Endodermal cell (in vitro differentiated cells): ENCODE measurements around the gene CD200R1L. TPM values are rescaled to one million over a fixed set of nuclear protein-coding genes. Genes with fewer than 3 reads are reported as not detected.

ENCODE experiments used
- DNase-seq: peaks from one replicate; pipeline ENCODE4 v3.0.0-alpha.2; 2017
- H3K27ac ChIP-seq: 2 replicates; pipeline ENCODE4 v1.5.1; 2013; ENCODE audit warnings: mild to moderate bottlenecking, low read depth, low read length, moderate library complexity
- H3K27me3 ChIP-seq: 2 replicates; pipeline ENCODE4 v1.6.1; 2013; ENCODE audit warnings: mild to moderate bottlenecking, low read length, moderate library complexity; ENCODE audit not compliant: insufficient read depth, control insufficient read depth, poor library complexity, severe bottlenecking
- H3K36me3 ChIP-seq: 2 replicates; pipeline ENCODE4 v1.7.0; 2013; ENCODE audit warnings: mild to moderate bottlenecking, low read length, moderate library complexity; ENCODE audit not compliant: control insufficient read depth, insufficient read depth
- H3K4me1 ChIP-seq: one replicate; pipeline ENCODE4 v1.7.0; 2013; ENCODE audit warnings: low read length; ENCODE audit not compliant: control insufficient read depth, insufficient read depth
- H3K4me3 ChIP-seq: 2 replicates; pipeline ENCODE4 v1.5.1; 2013; ENCODE audit warnings: mild to moderate bottlenecking, low read length, moderate library complexity
- H3K9ac ChIP-seq: 2 replicates; pipeline ENCODE4 v1.6.1; 2013; ENCODE audit warnings: mild to moderate bottlenecking, low read length, moderate library complexity; ENCODE audit not compliant: poor library complexity, severe bottlenecking; ENCODE audit errors: extremely low read depth
- H3K9me3 ChIP-seq: 2 replicates; pipeline ENCODE4 v1.6.1; 2013; ENCODE audit warnings: mild to moderate bottlenecking, low read length, moderate library complexity; ENCODE audit not compliant: control insufficient read depth
- H3K27ac Mint-ChIP-seq: 2 replicates; pipeline ENCODE4 v1.8.0; 2020; ENCODE audit warnings: mixed read lengths
- H3K27me3 Mint-ChIP-seq: 2 replicates; pipeline ENCODE4 v1.8.0; 2021; ENCODE audit warnings: mild to moderate bottlenecking, mixed read lengths; ENCODE audit not compliant: insufficient read depth
- H3K36me3 Mint-ChIP-seq: 2 replicates; pipeline ENCODE4 v1.8.0; 2020; ENCODE audit warnings: low read depth, mixed read lengths
- H3K4me1 Mint-ChIP-seq: 2 replicates; pipeline ENCODE4 v1.8.0; 2020; ENCODE audit warnings: mixed read lengths
- H3K4me3 Mint-ChIP-seq: 2 replicates; pipeline ENCODE4 v1.8.0; 2020; ENCODE audit warnings: mild to moderate bottlenecking, moderate library complexity, mixed read lengths
- H3K9me3 Mint-ChIP-seq: 2 replicates; pipeline ENCODE4 v1.8.0; 2020; ENCODE audit warnings: mild to moderate bottlenecking, mixed read lengths
- WGBS, 2 experiments: methylation state at CpG; one replicate each; pipeline versions ENCODE4 v1.1.5 to v1.1.7; 2013; ENCODE audit warnings: missing lambda C conversion rate in 2 of 2, mixed read lengths in 1 of 2; ENCODE audit not compliant: insufficient coverage in 1 of 2, insufficient read length in 1 of 2; 5-methylcytosine and 5-hydroxymethylcytosine counted together
- total RNA-seq, 2 donors: library from RNA; stranded (reverse); fragmentation: NEBNext Ultra II Directional in 1 of 2; extraction: Animal tissue kit (Norgen Biotek cat#: 25700) in 1 of 2; gene quantifications; 2 replicates in 1 of 2; 3 replicates in 1 of 2; pipeline ENCODE4 v1.2.1, GENCODE V29; 2021
- TF ChIP-seq, protein P1 (sequence below): fragments of 200-600 bp; sonication (generic); conservative IDR thresholded peaks from 2 replicates; pipeline ENCODE4 v1.5.0; 2021; ENCODE audit warnings: antibody characterized with exemption, mild to moderate bottlenecking

The CD200R1L gene
- total RNA-seq, 2 donors from 2014 or later, result not detected

DNA sequence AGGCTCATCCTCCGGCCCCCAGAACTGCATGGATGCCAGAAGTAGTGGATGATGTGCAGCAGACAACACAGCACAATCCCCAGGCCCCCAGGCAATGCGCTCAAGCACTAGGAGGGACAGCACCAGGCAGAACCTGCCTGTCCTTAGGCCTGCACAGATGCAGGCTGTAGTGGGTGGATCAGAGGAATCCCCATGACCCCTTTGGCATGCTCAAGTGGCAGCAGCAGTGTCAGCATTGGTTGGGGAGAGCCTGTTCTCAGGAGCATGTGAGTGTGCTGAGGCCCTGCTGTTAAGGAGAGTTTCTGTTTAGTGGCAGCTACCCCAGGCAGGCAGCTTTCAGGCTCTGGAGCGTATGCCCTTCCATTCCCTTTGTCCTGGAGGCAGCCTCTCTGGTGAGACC is 25.1 kb upstream of the CD200R1L start:
- H3K4me1 Mint-ChIP-seq, result no peaks in the 10 kb centered on the region
- H3K9ac ChIP-seq, result no peak overlapping the region
- H3K4me3 ChIP-seq, result no peak overlapping the region
- no peaks in the 10 kb centered on the region for H3K36me3 ChIP-seq
- TF ChIP-seq, protein P1, sequence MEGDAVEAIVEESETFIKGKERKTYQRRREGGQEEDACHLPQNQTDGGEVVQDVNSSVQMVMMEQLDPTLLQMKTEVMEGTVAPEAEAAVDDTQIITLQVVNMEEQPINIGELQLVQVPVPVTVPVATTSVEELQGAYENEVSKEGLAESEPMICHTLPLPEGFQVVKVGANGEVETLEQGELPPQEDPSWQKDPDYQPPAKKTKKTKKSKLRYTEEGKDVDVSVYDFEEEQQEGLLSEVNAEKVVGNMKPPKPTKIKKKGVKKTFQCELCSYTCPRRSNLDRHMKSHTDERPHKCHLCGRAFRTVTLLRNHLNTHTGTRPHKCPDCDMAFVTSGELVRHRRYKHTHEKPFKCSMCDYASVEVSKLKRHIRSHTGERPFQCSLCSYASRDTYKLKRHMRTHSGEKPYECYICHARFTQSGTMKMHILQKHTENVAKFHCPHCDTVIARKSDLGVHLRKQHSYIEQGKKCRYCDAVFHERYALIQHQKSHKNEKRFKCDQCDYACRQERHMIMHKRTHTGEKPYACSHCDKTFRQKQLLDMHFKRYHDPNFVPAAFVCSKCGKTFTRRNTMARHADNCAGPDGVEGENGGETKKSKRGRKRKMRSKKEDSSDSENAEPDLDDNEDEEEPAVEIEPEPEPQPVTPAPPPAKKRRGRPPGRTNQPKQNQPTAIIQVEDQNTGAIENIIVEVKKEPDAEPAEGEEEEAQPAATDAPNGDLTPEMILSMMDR, result no peak
- H3K9me3 Mint-ChIP-seq, result peaks cover 10% of the 10 kb centered on the region
- 87 to 92% methylated on average over 2 to 3 of the region's 3 CpGs for WGBS, 2 experiments
- peaks cover 6% of the 10 kb centered on the region for H3K9me3 ChIP-seq
- no peak for DNase-seq
- no peak overlapping the region for H3K27ac ChIP-seq
- H3K27ac Mint-ChIP-seq, result no peak overlapping the region
- H3K27me3 Mint-ChIP-seq, result no peaks in the 10 kb centered on the region
- no peaks in the 10 kb centered on the region for H3K27me3 ChIP-seq
- no peaks in the 10 kb centered on the region for H3K36me3 Mint-ChIP-seq
- H3K4me1 ChIP-seq, result no peaks in the 10 kb centered on the region
- H3K4me3 Mint-ChIP-seq, result no peak overlapping the region

GRCh38 chr3:112865757-112866156 is 19.1 kb upstream of the CD200R1L start:
- no peak overlapping the region for H3K27ac ChIP-seq
- WGBS, 2 experiments, result 77 to 90% methylated on average over 2 of the region's 2 CpGs
- no peak for DNase-seq
- Mint-ChIP-seq H3K4me3 (no peak overlapping the region), H3K36me3 (no peaks in the 10 kb centered on the region), H3K9me3 (peaks cover 10% of the 10 kb centered on the region), H3K27me3 (no peaks in the 10 kb centered on the region), H3K4me1 (no peaks in the 10 kb centered on the region), H3K27ac (no peak overlapping the region)
- H3K27me3 ChIP-seq, result no peaks in the 10 kb centered on the region
- no peaks in the 10 kb centered on the region for H3K36me3 ChIP-seq
- no peak overlapping the region for H3K9ac ChIP-seq
- no peak overlapping the region for H3K4me3 ChIP-seq
- no peaks in the 10 kb centered on the region for H3K4me1 ChIP-seq
- TF ChIP-seq, protein P1, result no peak
- H3K9me3 ChIP-seq, result peaks cover 6% of the 10 kb centered on the region

DNA sequence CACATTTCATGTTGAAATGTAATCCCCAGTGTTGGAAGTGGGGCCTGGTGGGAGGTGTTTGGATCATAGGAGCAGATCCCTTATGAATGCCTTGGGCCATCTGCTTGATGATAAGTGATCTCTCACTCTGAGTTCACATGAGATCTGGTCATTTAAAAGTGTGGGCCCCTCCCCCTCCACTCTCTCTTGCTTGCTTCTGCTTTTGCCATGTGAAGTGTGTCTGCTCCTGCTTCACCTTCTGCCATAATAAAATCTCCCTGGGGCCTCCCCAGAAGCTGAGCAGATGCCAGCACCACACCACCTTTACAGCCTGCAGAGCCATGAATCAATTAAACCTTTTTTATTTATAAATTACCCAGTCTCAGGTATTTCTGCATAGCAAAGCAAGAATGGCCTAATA is 14.2 kb upstream of the CD200R1L start:
- H3K4me1 ChIP-seq, result no peaks in the 10 kb centered on the region
- H3K4me1 Mint-ChIP-seq, result no peaks in the 10 kb centered on the region
- H3K9me3 ChIP-seq, result peaks cover 16% of the 10 kb centered on the region
- H3K9me3 Mint-ChIP-seq, result peaks cover 16% of the 10 kb centered on the region
- H3K36me3 ChIP-seq, result no peaks in the 10 kb centered on the region
- no peak for DNase-seq
- H3K36me3 Mint-ChIP-seq, result no peaks in the 10 kb centered on the region
- H3K27me3 Mint-ChIP-seq, result no peaks in the 10 kb centered on the region
- no peak overlapping the region for H3K27ac Mint-ChIP-seq
- no peak overlapping the region for H3K4me3 Mint-ChIP-seq
- no peak overlapping the region for H3K27ac ChIP-seq
- TF ChIP-seq, protein P1, result no peak
- H3K9ac ChIP-seq, result no peak overlapping the region
- no peak overlapping the region for H3K4me3 ChIP-seq
- no peaks in the 10 kb centered on the region for H3K27me3 ChIP-seq
